NB4 (cell line): Measurements from ENCODE around the gene SHISA2.
A peak's percentile ranks its signal among the peaks of the same experiment; 100 is the strongest.
"Not testable (repeated sequence)": the region's sequence is repeated elsewhere in the genome, so short reads cannot be mapped to it uniquely, and the experiment has no call there.

Source experiments
- DNase-seq: peaks from one replicate; pipeline ENCODE4 v3.0.0; 2010; ENCODE audit warnings: low read depth
- H3K4me3 ChIP-seq: one replicate; pipeline ENCODE4 v1.5.1; 2011; ENCODE audit warnings: mild to moderate bottlenecking, low read depth, low read length, moderate library complexity
- MYC ChIP-seq: IDR thresholded peaks from 2 replicates; pipeline ENCODE4 v1.6.1; 2011; ENCODE audit warnings: low read depth, low read length
- POLR2A ChIP-seq: IDR thresholded peaks from 2 replicates; pipeline ENCODE4 v1.6.1; 2011; ENCODE audit warnings: mild to moderate bottlenecking; ENCODE audit not compliant: insufficient read length; ENCODE audit errors: extremely low read depth
- TF ChIP-seq, protein P1 (sequence below): IDR thresholded peaks from 2 replicates; pipeline ENCODE4 v1.6.1; 2011; ENCODE audit warnings: low read depth, low read length
- TF ChIP-seq, protein P2 (sequence below): IDR thresholded peaks from one replicate; pipeline ENCODE4 v1.5.1; 2012; ENCODE audit warnings: low read depth, low read length

Gene SHISA2

GRCh38 chr13:26051657-26052311, at the start of gene SHISA2:
Gene SHISA2, minus strand, starts transcription at chr13:26052016. Its CDS starts 1,041 bp downstream, at chr13:26050975.
- peak; percentile 67 for TF ChIP-seq POLR2A
- TF ChIP-seq, protein P1, sequence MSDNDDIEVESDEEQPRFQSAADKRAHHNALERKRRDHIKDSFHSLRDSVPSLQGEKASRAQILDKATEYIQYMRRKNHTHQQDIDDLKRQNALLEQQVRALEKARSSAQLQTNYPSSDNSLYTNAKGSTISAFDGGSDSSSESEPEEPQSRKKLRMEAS = no peak
- H3K4me3 ChIP-seq = peak within 1 kb of the TSS; percentile 28
- DNase-seq = peak; percentile 72

- no peak for DNase-seq
- no peak overlapping the region for H3K4me3 ChIP-seq
Measured at GRCh38 chr13:26095846-26096610, 44.2 kb upstream of the SHISA2 start.

DNA sequence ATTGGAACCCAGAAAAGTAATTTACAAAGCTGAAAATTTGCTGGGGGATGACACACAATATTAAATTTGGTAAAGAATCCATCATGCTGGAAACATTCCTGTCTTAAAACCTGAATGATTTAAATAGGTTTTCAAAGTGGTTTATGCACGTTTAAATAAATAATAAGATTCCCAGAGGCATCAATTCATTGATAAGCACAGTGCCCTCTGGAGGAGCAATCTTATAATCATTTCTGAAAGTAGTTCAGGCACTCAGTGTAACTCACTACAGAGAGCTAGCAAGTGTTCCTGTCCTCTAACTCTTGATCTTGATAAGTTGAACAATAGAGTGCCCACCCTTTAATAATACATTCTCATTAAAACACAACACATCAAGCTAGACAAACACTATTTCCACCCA, 43.5 kb upstream of the SHISA2 start:
- no peak for TF ChIP-seq POLR2A
- TF ChIP-seq, protein P1 = no peak
- TF ChIP-seq, protein P2, sequence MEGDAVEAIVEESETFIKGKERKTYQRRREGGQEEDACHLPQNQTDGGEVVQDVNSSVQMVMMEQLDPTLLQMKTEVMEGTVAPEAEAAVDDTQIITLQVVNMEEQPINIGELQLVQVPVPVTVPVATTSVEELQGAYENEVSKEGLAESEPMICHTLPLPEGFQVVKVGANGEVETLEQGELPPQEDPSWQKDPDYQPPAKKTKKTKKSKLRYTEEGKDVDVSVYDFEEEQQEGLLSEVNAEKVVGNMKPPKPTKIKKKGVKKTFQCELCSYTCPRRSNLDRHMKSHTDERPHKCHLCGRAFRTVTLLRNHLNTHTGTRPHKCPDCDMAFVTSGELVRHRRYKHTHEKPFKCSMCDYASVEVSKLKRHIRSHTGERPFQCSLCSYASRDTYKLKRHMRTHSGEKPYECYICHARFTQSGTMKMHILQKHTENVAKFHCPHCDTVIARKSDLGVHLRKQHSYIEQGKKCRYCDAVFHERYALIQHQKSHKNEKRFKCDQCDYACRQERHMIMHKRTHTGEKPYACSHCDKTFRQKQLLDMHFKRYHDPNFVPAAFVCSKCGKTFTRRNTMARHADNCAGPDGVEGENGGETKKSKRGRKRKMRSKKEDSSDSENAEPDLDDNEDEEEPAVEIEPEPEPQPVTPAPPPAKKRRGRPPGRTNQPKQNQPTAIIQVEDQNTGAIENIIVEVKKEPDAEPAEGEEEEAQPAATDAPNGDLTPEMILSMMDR = no peak
- TF ChIP-seq MYC = no peak
- no peak for DNase-seq
- no peak overlapping the region for H3K4me3 ChIP-seq

More at GRCh38 chr13:26095846-26096610, 44.2 kb upstream of the SHISA2 start:
- TF ChIP-seq, protein P2 = no peak
- TF ChIP-seq, protein P1 = no peak
- TF ChIP-seq MYC (no peak), POLR2A (no peak)

GRCh38 chr13:26076821-26077220, 25.0 kb upstream of the SHISA2 start:
- DNase-seq, H3K4me3 ChIP-seq: not testable (repeated sequence)

DNA sequence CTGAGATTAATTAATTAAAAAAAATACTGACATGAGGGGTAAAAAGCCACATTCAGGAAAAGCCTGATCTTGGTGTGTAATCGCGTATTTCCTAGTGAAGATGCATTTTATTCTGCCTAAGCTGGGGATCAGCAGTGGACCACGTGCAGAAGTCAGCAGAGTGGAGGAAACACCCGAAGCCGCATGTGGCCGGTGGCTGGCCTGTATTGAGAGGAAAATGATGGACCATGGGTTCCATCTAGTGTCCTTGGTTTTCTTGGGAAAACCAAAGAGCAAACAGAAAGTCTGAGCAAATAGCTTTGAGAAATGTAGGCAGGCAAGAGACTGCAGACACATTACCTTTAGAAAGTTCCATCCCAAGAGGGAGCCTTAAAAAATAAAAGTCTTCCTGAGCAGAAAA, 23.7 kb upstream of the SHISA2 start:
- TF ChIP-seq, protein P2 = no peak
- no peak for TF ChIP-seq MYC
- TF ChIP-seq, protein P1 = no peak
- TF ChIP-seq POLR2A = no peak
- DNase-seq = no peak
- no peak overlapping the region for H3K4me3 ChIP-seq

DNA sequence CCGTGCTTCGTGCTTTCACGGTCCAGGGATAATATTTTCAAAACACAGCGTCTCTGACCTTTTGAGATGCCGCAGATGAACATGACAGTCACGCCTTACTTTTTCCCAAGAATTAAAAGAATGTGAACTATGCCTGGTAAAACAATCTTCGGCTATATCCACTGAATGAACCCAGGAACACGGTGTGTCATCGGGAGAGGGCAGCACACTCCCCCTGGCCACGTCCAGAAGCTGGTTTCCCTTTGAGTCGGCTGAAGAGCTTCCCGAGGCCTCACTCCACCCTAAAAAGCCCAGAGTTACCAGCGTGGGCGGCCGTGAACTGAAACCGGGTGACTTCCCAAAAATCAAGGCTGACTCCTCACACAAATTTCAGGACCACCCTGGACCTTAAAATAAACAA, 22.9 kb upstream of the SHISA2 start:
- DNase-seq = no peak
- no peak for TF ChIP-seq POLR2A
- TF ChIP-seq MYC = no peak
- TF ChIP-seq, protein P1 = no peak
- TF ChIP-seq, protein P2 = no peak
- H3K4me3 ChIP-seq = no peak overlapping the region

DNA sequence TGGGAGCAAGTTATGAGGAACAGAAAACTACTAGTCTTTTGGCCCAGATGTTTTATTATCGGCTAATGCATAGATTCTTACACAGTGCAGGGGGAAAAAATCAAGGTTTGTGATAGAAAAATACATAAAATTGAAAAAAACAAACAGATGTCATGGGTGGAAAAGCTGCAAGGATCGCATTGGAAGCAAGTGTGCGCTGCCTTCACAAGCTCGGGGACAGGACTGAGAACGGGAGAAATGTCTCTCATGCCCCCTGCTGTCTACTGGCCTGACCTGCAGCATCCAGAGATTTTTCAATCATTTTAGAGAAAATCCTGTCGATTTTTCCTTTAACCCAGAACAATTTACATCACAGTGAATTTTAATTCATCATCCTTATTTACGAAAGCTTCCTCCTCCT, 20.5 kb upstream of the SHISA2 start:
- H3K4me3 ChIP-seq, DNase-seq: not testable (repeated sequence)
